OCI-LY1 (cell line): ENCODE data around the gene RDH5.

Experiments used
- H2AFZ ChIP-seq: fragments of 200-600 bp; sonication (generic), shearing (Covaris generic); 2 replicates; pipeline ENCODE4 v1.6.0; 2014; ENCODE audit warnings: antibody characterized with exemption, mild to moderate bottlenecking, low read length
- H3F3A ChIP-seq: fragments of 200-600 bp; sonication (generic), shearing (Covaris generic); 2 replicates; pipeline ENCODE4 v1.6.0; 2014; ENCODE audit warnings: mild to moderate bottlenecking, antibody characterized with exemption, low read length, moderate library complexity; ENCODE audit not compliant: insufficient read depth
- H3K27ac ChIP-seq: fragments of 200-600 bp; sonication (generic); 2 replicates; pipeline ENCODE4 v1.5.1; 2014; ENCODE audit warnings: low read length, mixed run types, mild to moderate bottlenecking, low read depth; ENCODE audit not compliant: poor library complexity, severe bottlenecking
- H3K27me3 ChIP-seq: fragments of 200-600 bp; sonication (generic); 2 replicates; pipeline ENCODE4 v1.6.0; 2014; ENCODE audit warnings: antibody characterized with exemption, mild to moderate bottlenecking, low read length, moderate library complexity; ENCODE audit not compliant: insufficient read depth
- H3K36me3 ChIP-seq: fragments of 200-600 bp; sonication (generic); 2 replicates; pipeline ENCODE4 v1.6.1; 2014; ENCODE audit warnings: mild to moderate bottlenecking, antibody characterized with exemption, low read length, moderate library complexity, mixed read lengths; ENCODE audit not compliant: insufficient read depth
- H3K4me1 ChIP-seq: fragments of 200-600 bp; sonication (generic); 2 replicates; pipeline ENCODE4 v1.5.1; 2014; ENCODE audit warnings: mild to moderate bottlenecking, low read length, moderate library complexity; ENCODE audit not compliant: insufficient read depth, severe bottlenecking
- H3K4me2 ChIP-seq: fragments of 200-600 bp; sonication (generic), shearing (Covaris generic); 2 replicates; pipeline ENCODE4 v1.6.1; 2014; ENCODE audit warnings: low read length
- H3K4me3 ChIP-seq: fragments of 200-600 bp; sonication (generic); 2 replicates; pipeline ENCODE4 v1.5.1; 2014; ENCODE audit warnings: low read length, low read depth, mild to moderate bottlenecking, mixed read lengths; ENCODE audit not compliant: poor library complexity, severe bottlenecking
- H3K79me2 ChIP-seq: fragments of 200-600 bp; shearing (Covaris generic); 2 replicates; pipeline ENCODE4 v1.6.1; 2016; ENCODE audit warnings: mixed run types, low read length, mixed read lengths; ENCODE audit not compliant: insufficient read depth
- H3K9ac ChIP-seq: fragments of 200-600 bp; sonication (generic), shearing (Covaris generic); 2 replicates; pipeline ENCODE4 v1.6.1; 2014; ENCODE audit warnings: mild to moderate bottlenecking, low read length, mixed read lengths
- H3K9me2 ChIP-seq: fragments of 200-600 bp; sonication (generic), shearing (Covaris generic); 2 replicates; pipeline ENCODE4 v1.6.1; 2014; ENCODE audit warnings: low read depth, mild to moderate bottlenecking, low read length, mixed read lengths
- H3K9me3 ChIP-seq: fragments of 200-600 bp; shearing (Covaris generic); 2 replicates; pipeline ENCODE4 v1.6.1; 2014; ENCODE audit warnings: low read length, mixed read lengths
- H4K20me1 ChIP-seq: fragments of 200-600 bp; sonication (generic), shearing (Covaris generic); 2 replicates; pipeline ENCODE4 v1.6.0; 2016; ENCODE audit warnings: mild to moderate bottlenecking, low read length; ENCODE audit not compliant: insufficient read depth
- CTCF ChIP-seq: fragments of 200-600 bp; sonication (generic), shearing (Covaris generic); IDR thresholded peaks from 2 replicates; pipeline ENCODE4 v1.5.1; 2017; ENCODE audit warnings: mild to moderate bottlenecking, antibody characterized with exemption, low read length, moderate library complexity, mixed read lengths
- EZH2 ChIP-seq: fragments of 200-600 bp; sonication (generic), shearing (Covaris generic); IDR thresholded peaks from 2 replicates; pipeline ENCODE4 v1.8.0; 2017; ENCODE audit warnings: borderline replicate concordance, mixed run types, mild to moderate bottlenecking, antibody characterized with exemption, low read length, moderate library complexity, mixed read lengths

RDH5 gene

GRCh38 chr12:55695349-55695748 lies 24.8 kb upstream of the RDH5 start:
- no peak overlapping the region for H3K27ac ChIP-seq
- H3K9me3 ChIP-seq: no peaks in the 10 kb centered on the region
- no peaks in the 10 kb centered on the region for H3K36me3 ChIP-seq
- no peak for TF ChIP-seq EZH2
- TF ChIP-seq CTCF: no peak
- no peaks in the 10 kb centered on the region for H3K79me2 ChIP-seq
- no peaks in the 10 kb centered on the region for H3K4me1 ChIP-seq
- H3K9ac ChIP-seq: no peak overlapping the region
- H3K4me3 ChIP-seq: no peak overlapping the region
- no peak overlapping the region for H3K4me2 ChIP-seq
- no peaks in the 10 kb centered on the region for H3F3A ChIP-seq
- H3K9me2 ChIP-seq: no peaks in the 10 kb centered on the region
- H2AFZ ChIP-seq: no peak overlapping the region
- H3K27me3 ChIP-seq: peaks cover 8% of the 10 kb centered on the region; the same call in 1 of the 2 replicates
- H4K20me1 ChIP-seq: no peaks in the 10 kb centered on the region

GRCh38 chr12:55696141-55696540 lies 24.1 kb upstream of the RDH5 start:
- H2AFZ ChIP-seq: no peak overlapping the region
- no peaks in the 10 kb centered on the region for H3K36me3 ChIP-seq
- H3K4me3 ChIP-seq: no peak overlapping the region
- no peaks in the 10 kb centered on the region for H4K20me1 ChIP-seq
- H3K27ac ChIP-seq: no peak overlapping the region
- H3K9me3 ChIP-seq: no peaks in the 10 kb centered on the region
- no peak overlapping the region for H3K4me2 ChIP-seq
- H3K9me2 ChIP-seq: no peaks in the 10 kb centered on the region
- no peaks in the 10 kb centered on the region for H3K4me1 ChIP-seq
- TF ChIP-seq CTCF: no peak
- no peak for TF ChIP-seq EZH2
- peaks cover 8% of the 10 kb centered on the region; the same call in 1 of the 2 replicates for H3K27me3 ChIP-seq
- no peaks in the 10 kb centered on the region for H3F3A ChIP-seq
- no peak overlapping the region for H3K9ac ChIP-seq
- H3K79me2 ChIP-seq: no peaks in the 10 kb centered on the region

GRCh38 chr12:55696796-55697462 lies 23.3 kb upstream of the RDH5 start:
- Histone ChIP-seq H3F3A (no peaks in the 10 kb centered on the region), H3K9me2 (no peaks in the 10 kb centered on the region), H3K79me2 (no peaks in the 10 kb centered on the region), H3K27me3 (peaks cover 4% of the 10 kb centered on the region; the same call in 1 of the 2 replicates), H3K27ac (no peak overlapping the region), H3K4me3 (no peak overlapping the region), H3K4me2 (no peak overlapping the region), H3K4me1 (no peaks in the 10 kb centered on the region), H4K20me1 (no peaks in the 10 kb centered on the region), H3K9ac (no peak overlapping the region), H2AFZ (no peak overlapping the region), H3K36me3 (no peaks in the 10 kb centered on the region), H3K9me3 (no peaks in the 10 kb centered on the region)
- TF ChIP-seq CTCF (no peak), EZH2 (no peak)
